HepG2 (cell line): ENCODE measurements around the gene SYT1. TPM values are rescaled to one million over a fixed set of nuclear protein-coding genes. Genes with fewer than 3 reads are reported as not detected.

Experiments
- microRNA counts: library from miRNA; unstranded; fragments of <30 nt; microRNA quantifications from one replicate; lab custom pipeline; 2015
- microRNA-seq: library from miRNA; unstranded; fragments of <30 nt; microRNA quantifications from one replicate; pipeline ENCODE4, GENCODE V29; 2020
- polyA plus RNA-seq, 8 experiments: library from polyadenylated mRNA; depleted of rRNA in 3 of 8; stranded (reverse) in 7 of 8; unstranded in 1 of 8; fragments of >200 nt; fragmentation: Illumina TruSeq in 4 of 8; extraction: Trizol in 4 of 8; gene quantifications; 2 replicates each; pipeline versions ENCODE4 v1.2.1 to v1.2.3, GENCODE V29; 2011 to 2016; ENCODE audit warnings: low read depth in 4 of 8, missing spikeins in 1 of 8, mixed read lengths in 1 of 8; ENCODE audit not compliant: insufficient read depth in 1 of 8
- small RNA-seq, 3 experiments: library from RNA; depleted of rRNA; stranded (forward); fragments of <200 nt; gene quantifications; one replicate each; pipeline ENCODE3, GENCODE V24; 2012; ENCODE audit warnings: low read depth in 2 of 3, low replicate concordance in 1 of 3; ENCODE audit not compliant: insufficient read length in 3 of 3, insufficient read depth in 2 of 3
- total RNA-seq, 5 experiments: library from RNA; depleted of rRNA; stranded (reverse); fragments of >200 nt; fragmentation: Illumina TruSeq; extraction: Trizol; gene quantifications; 2 replicates each; pipeline ENCODE4 v1.2.3, GENCODE V29; 2016; ENCODE audit warnings: low read depth in 1 of 5

SYT1 gene
- total and polyA plus RNA-seq, 2 of the 13 experiments (the other 11 are each of a cell fraction or from before 2014, with no cell fraction given), result not detected

MicroRNAs within 50 kb of the gene (microRNA counts, 767-probe panel; counts per million panel counts)
- not detected for microRNA hsa-miR-1252 (lab: Ali Mortazavi, UCI)

Small RNA genes lying within 50 kb of the gene (microRNA-seq; reads per million reads assigned to microRNA genes)
- gene MIR1252, result not detected

Small RNA genes lying within 50 kb of the gene (small RNA-seq; reads per million reads assigned to genes)
- gene MIR1252, result 0 reads per million in 3 experiments
